ENCODE data around the gene SOX6. TPM values are rescaled to one million over a fixed set of nuclear protein-coding genes. Genes with fewer than 3 reads are reported as not detected.

The SOX6 gene
- polyA plus RNA-seq, 12 donors, result 15.1 to 36.5 (median 25.3) TPM; not detected in 1

DNA sequence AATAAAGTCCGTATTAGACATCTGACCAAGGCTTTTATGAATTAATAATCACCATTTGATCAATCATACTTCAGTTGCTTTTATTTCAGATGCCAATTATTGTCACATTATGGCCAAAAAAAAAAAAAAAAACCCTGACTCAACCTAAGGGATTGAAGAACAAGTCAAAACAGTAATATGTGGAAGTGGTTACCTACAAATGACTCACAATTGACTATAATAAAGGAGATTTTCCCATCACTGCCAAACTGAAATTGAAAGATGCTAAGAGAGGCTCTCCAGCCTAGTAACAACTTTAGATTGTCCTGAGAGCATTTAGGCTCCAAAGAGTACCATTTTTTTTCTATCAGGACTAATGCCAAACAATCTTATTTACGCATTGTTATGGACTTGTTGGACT lies 35.2 kb downstream of the SOX6 start:
- DNase-seq, result no peak

- DNase-seq, result no peak
These were observed 38.0 kb downstream of the SOX6 start for GRCh38 chr11:16318320-16318719.

DNA sequence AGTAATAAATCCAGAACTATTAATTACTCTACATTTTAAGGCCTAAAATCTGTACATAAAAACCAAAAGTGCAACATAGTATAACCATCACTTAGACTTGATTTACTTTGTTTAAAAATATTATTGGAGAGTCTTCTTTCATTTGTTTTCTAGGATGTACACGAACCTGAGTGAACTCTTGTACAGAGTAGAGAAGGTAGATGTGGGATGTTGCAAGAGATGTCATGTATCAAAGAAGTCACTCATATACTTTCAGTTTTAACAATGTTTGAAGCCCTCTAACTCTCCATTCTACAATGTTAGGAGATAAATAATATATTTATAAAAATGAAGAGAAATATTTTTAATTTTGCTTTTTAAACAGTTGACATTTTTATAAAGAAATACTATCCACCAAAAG lies 38.6 kb downstream of the SOX6 start:
- no peak for DNase-seq

GRCh38 chr11:16313846-16314245 lies 42.5 kb downstream of the SOX6 start:
- no peak for DNase-seq

DNA sequence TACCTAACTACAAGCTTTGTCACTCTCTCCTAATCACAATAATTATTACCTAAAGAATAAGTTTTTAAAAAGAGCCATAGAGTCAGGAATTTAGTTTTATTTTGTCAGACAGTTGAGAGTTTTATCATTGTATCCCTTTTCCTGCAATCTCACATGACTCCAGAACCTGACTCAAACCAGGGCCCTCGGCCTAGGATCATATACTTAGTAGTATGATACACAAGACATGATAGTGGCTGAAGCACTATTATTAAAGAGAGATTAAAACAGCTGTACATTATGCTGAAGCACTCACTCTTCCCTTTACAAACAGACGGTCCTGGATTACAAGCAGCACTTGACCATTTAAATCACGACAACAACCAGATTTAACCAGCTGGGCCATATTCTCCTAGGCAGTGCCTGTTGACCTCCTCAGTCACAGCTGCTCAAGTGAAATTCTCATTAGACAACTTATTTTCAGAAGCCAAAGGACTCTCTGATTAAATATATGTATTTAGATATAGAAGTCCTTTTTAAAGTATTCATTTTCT lies 44.0 kb downstream of the SOX6 start:
- DNase-seq, result no peak

GRCh38 chr11:16311831-16312230 lies 44.5 kb downstream of the SOX6 start:
- DNase-seq, result no peak

- peak; percentile 42 for DNase-seq
These were observed 45.4 kb downstream of the SOX6 start for GRCh38 chr11:16310943-16311342.

DNA sequence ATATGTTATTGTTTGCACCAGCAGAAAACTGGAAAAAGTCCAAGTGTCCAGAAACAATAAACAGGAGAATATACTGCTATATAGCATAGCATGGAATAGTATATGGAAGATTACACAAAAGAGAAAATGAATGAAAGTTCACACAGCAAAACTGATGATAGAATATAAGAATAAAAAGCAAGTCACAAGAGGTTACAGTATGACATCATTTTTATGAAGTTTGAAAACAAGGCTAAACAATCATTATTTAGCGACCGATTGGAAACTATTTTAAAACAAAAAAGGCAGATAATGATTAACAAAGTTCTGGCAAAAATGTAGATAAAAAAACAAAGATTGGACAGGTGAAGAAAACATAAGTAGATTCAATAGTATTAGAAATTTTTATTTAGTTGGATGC lies 47.1 kb downstream of the SOX6 start:
- no peak for DNase-seq

DNA sequence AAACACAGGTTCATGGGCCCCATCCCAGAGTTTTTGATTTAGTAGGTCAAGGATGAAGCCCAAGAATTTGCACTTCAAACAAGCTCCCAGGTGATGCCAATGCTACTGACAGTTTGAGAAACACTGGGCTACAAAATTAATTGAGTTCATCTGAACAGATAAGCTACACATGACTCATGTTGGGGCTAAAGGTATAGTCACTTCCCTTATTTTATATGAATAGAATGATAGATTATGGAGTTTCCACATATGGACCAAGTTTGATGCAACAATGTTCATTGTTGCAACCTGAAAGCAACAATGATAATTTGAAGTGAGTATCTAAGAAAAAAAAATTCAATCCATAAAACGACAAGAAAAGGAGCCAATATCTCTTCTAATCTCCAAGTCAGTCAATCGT lies 54.9 kb downstream of the SOX6 start:
- no peak for DNase-seq

GRCh38 chr11:16299884-16300782 lies 56.2 kb downstream of the SOX6 start:
- no peak for DNase-seq

GRCh38 chr11:16299390-16299789 lies 57.0 kb downstream of the SOX6 start:
- no peak for DNase-seq

DNA sequence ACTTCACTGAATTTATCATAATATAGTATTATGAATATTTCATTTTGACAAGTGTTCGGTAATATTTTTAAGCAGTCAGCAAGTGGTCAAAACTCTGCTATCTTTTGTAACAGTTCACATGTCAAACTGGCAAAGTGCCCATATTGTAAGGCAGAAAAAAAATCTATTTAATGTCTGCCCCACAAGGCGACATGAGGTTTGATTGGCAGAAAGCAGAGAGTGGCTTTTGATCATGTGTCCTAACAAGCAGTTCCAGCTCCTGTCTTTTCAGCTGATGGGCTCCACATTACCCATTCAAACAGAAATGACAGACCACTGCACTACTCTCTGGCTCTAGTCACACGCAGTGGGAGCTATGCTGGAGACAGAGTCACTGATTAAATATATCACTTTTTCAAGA lies 59.0 kb downstream of the SOX6 start:
- no peak for DNase-seq

GRCh38 chr11:16296273-16296672 lies 60.1 kb downstream of the SOX6 start:
- no peak for DNase-seq

DNA sequence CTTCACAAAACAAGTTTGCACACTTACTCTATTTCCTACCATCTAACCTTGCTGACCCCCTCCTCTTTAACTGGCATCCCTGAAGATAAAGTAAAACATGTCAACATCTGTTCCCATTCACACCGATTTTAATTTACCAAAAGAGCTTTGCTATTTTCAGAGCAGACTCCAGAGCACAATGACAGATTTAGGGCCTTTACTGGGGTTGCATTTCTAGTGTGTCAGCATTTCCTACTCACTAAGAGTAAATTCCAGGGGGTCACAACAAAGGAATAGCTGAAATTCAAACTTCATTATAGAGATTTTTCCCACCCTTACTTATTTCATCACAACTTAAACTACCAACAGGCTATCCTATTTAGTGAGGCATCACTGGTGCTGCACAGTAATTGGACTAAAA lies 60.8 kb downstream of the SOX6 start:
- no peak for DNase-seq

GRCh38 chr11:16293204-16293681 lies 63.1 kb downstream of the SOX6 start:
- DNase-seq, result no peak

DNA sequence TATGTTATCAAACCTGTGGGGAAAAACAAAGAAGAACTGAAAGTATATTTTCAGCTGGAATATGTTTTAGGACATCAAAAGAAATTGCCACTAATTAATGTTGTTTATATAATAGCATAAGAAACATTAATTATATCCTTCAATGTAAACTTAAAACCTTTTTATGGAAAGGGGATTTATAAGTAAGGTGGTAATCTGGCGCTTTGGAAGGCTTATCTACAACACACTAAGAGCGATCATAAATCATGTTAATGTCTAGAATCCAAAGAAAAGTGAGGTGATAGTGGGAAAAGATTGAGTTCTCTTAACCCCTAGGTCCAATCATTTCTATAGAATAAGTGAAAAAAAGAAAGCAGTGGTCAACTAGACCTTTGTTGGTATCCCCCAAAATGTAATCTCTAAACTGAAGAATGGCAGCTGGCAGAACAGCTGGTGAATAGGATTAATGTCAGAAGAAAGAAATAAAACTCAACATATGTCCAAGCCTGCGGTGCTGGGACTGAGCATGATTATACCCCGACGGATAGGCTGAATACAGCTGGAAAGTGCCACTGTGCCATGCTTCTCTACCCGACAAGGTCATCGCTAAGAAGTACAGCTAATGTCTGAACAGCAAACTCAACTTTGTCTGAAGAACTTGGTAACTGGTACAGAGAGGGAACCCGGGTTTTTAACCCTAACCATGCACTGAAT lies 64.0 kb downstream of the SOX6 start:
- no peak for DNase-seq

- no peak for DNase-seq
These were observed 64.6 kb downstream of the SOX6 start for GRCh38 chr11:16291729-16292128.

DNA sequence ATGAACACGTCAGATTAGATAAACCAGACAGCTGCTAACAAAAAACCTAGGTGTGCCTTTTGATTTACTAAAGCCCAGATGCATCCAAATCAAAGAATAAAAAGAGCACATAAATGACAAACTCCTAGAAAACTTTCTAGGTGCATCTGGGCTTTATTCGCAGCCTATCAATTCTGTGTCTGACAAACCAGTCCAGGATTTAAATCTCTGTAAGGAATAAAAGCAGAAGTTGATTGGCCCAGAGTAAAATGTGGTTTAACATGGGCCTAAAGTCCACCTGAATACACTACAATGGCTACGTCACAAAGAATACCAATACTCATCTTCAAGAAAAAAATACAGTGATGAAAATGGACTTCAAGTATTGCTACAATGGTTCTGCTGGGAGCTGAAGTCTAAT lies 66.8 kb downstream of the SOX6 start:
- no peak for DNase-seq

GRCh38 chr11:16287630-16288280 lies 68.6 kb downstream of the SOX6 start:
- no peak for DNase-seq

DNA sequence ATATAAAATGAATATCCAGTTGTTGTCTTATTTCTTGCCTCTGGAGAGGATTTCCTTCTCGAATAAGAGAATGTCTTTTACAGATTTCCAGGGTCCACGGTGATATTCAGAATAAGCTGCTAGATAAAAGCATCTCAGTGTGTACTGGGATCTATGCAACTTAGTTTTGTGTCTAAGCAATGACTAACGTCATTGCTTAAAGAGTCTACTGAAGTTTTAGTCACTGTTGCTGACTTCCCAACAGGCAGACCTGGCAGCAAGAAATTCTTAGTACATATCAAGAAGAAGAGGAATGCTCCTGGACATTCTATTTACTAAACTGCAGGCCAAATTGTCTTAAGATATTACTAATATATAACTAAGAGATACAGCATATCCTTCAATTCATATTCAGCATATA lies 70.3 kb downstream of the SOX6 start:
- DNase-seq, result no peak

GRCh38 chr11:16280256-16280682 lies 76.1 kb downstream of the SOX6 start:
- no peak for DNase-seq

DNA sequence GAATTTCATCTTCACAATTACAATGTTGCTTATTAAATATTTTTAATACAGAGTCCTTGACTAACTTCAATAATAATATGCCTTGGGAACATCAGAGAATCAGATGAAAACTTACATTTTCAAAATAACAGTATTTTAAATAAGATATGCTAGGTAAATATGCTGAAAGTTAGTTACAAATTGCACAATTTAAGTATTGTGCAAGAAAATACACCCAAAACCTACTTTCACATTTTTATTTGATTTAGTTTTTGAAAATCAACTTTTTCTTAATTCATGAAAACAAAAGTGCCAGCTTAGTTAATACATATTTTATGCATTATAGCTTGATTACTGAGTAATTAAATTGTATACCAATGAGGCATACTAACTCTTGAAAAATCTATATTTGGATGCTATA lies 76.8 kb downstream of the SOX6 start:
- DNase-seq, result no peak

All from muscle of arm (tissue), 12 donors.